Measurements from ENCODE around the gene CERS3. TPM values are rescaled to one million over a fixed set of nuclear protein-coding genes. Genes with fewer than 3 reads are reported as not detected.

The CERS3 gene
- total and polyA plus RNA-seq, 2 donors (not counting 1 experiment from before 2014, with no cell fraction given), result 0.12 to 0.34 TPM

DNA sequence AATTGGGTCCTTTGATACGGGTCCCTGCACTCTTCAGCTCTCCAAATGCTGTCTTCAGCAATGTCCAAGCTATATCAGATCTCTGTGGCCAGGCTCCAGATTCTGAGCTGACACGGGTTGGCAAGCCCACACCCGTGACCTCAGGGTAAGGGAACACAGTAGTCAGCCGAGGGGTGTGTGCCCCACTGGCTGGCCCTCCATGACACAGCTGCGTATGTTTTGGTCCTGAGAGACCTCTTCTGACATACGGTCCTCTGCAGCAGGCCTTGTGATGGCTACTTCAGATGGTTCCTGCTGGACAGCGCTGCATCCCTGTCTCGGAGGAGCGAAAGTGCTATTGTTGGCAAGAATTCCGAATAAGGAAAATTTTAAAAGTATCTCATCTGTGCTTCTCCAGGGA, 101.8 kb downstream of the CERS3 start:
- TF ChIP-seq EZH2 (IDR thresholded peaks at IDR 0.05; ENCODE audit: borderline replicate concordance, insufficient read depth, low read depth, low read length, poor library complexity, severe bottlenecking), result no peak
- TF ChIP-seq, protein P1, sequence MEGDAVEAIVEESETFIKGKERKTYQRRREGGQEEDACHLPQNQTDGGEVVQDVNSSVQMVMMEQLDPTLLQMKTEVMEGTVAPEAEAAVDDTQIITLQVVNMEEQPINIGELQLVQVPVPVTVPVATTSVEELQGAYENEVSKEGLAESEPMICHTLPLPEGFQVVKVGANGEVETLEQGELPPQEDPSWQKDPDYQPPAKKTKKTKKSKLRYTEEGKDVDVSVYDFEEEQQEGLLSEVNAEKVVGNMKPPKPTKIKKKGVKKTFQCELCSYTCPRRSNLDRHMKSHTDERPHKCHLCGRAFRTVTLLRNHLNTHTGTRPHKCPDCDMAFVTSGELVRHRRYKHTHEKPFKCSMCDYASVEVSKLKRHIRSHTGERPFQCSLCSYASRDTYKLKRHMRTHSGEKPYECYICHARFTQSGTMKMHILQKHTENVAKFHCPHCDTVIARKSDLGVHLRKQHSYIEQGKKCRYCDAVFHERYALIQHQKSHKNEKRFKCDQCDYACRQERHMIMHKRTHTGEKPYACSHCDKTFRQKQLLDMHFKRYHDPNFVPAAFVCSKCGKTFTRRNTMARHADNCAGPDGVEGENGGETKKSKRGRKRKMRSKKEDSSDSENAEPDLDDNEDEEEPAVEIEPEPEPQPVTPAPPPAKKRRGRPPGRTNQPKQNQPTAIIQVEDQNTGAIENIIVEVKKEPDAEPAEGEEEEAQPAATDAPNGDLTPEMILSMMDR (IDR thresholded peaks at IDR 0.05), result no peak
- H3K4me3 Mint-ChIP-seq, result no peak overlapping the region
- ATAC-seq (ENCODE audit: low read depth) (no peak), DNase-seq (no peak)
- H3K9me3 Mint-ChIP-seq (ENCODE audit: insufficient read depth), result peaks cover 13% of the 10 kb centered on the region
- H3K27me3 ChIP-seq (replicated peaks in 1 of 4; ENCODE audit: control extremely low read depth in 1 of 4, control insufficient read depth in 3 of 4, insufficient read depth in 4 of 4, low read length in 3 of 4), result no peaks in the 10 kb centered on the region
- no peak overlapping the region for H3K4me2 ChIP-seq (replicated peaks; ENCODE audit: low read depth, low read length, poor library complexity, severe bottlenecking)
- ChIA-PET CTCF (no interaction called here), POLR2A (no interaction called here)
- no peaks in the 10 kb centered on the region for H3K4me1 Mint-ChIP-seq
- no peaks in the 10 kb centered on the region for H3K36me3 ChIP-seq (replicated peaks in 1 of 2; ENCODE audit: control extremely low read depth in 1 of 2, control insufficient read depth in 1 of 2, extremely low read depth in 1 of 2, insufficient read depth in 2 of 2, low read length in 1 of 2)
- peaks cover 0 to 18% (median 7%) of the 10 kb centered on the region in 3 donors for H3K9me3 ChIP-seq (ENCODE audit: control extremely low read depth in 1 of 3, control insufficient read depth in 2 of 3, insufficient read depth in 1 of 3, low read length in 2 of 3)
- H3K27ac ChIP-seq (ENCODE audit: low read length in 2 of 2), result no peak overlapping the region
- H3K4me3 ChIP-seq (ENCODE audit: control extremely low read depth in 1 of 5, extremely low read depth in 1 of 5, insufficient read depth in 1 of 5, low read depth in 2 of 5, low read length in 4 of 5), result no peak overlapping the region
- no peaks in the 10 kb centered on the region for H3K79me2 ChIP-seq (ENCODE audit: control insufficient read depth, insufficient read depth, low read length)
- no peaks in the 10 kb centered on the region for H3K4me1 ChIP-seq (ENCODE audit: control insufficient read depth in 2 of 2, insufficient read depth in 2 of 2, low read length in 2 of 2)
- intact Hi-C loops (cut with micrococcal nuclease), result no loop called here
- H3K27me3 Mint-ChIP-seq, result peaks cover 3% of the 10 kb centered on the region
- no peak overlapping the region for H2AFZ ChIP-seq (ENCODE audit: insufficient read depth, low read depth, low read length, poor library complexity, severe bottlenecking)
- 93% methylated on average over 7 of the region's 10 CpGs for WGBS (ENCODE audit: insufficient coverage)
- H4K20me1 ChIP-seq (ENCODE audit: control insufficient read depth, insufficient read depth, low read length, poor library complexity, severe bottlenecking), result no peaks in the 10 kb centered on the region
- no peak overlapping the region for H3K27ac Mint-ChIP-seq
- H3K9ac ChIP-seq (ENCODE audit: low read length), result no peak overlapping the region

- no CpG with 5 or more reads among the region's 1 CpG for WGBS (ENCODE audit: insufficient coverage)
- Histone ChIP-seq H4K20me1 (ENCODE audit: control insufficient read depth, insufficient read depth, low read length, poor library complexity, severe bottlenecking) (no peaks in the 10 kb centered on the region), H3K79me2 (ENCODE audit: control insufficient read depth, insufficient read depth, low read length) (no peaks in the 10 kb centered on the region), H2AFZ (ENCODE audit: insufficient read depth, low read depth, low read length, poor library complexity, severe bottlenecking) (no peak overlapping the region), H3K27ac (ENCODE audit: low read length in 2 of 2) (no peak overlapping the region), H3K9me3 (ENCODE audit: control extremely low read depth in 1 of 3, control insufficient read depth in 2 of 3, insufficient read depth in 1 of 3, low read length in 2 of 3) (peaks cover 0 to 4% (median 0%) of the 10 kb centered on the region in 3 donors), H3K4me1 (ENCODE audit: control insufficient read depth in 2 of 2, insufficient read depth in 2 of 2, low read length in 2 of 2) (no peaks in the 10 kb centered on the region), H3K27me3 (replicated peaks in 1 of 4; ENCODE audit: control extremely low read depth in 1 of 4, control insufficient read depth in 3 of 4, insufficient read depth in 4 of 4, low read length in 3 of 4) (no peaks in the 10 kb centered on the region), H3K4me3 (ENCODE audit: control extremely low read depth in 1 of 5, extremely low read depth in 1 of 5, insufficient read depth in 1 of 5, low read depth in 2 of 5, low read length in 4 of 5) (no peak overlapping the region), H3K36me3 (replicated peaks in 1 of 2; ENCODE audit: control extremely low read depth in 1 of 2, control insufficient read depth in 1 of 2, extremely low read depth in 1 of 2, insufficient read depth in 2 of 2, low read length in 1 of 2) (no peaks in the 10 kb centered on the region), H3K4me2 (replicated peaks; ENCODE audit: low read depth, low read length, poor library complexity, severe bottlenecking) (no peak overlapping the region), H3K9ac (ENCODE audit: low read length) (no peak overlapping the region)
- DNase-seq, result no peak
- Mint-ChIP-seq H3K4me1 (no peaks in the 10 kb centered on the region), H3K9me3 (ENCODE audit: insufficient read depth) (peaks cover 6% of the 10 kb centered on the region), H3K27me3 (peaks cover 12% of the 10 kb centered on the region), H3K27ac (no peak overlapping the region), H3K4me3 (no peak overlapping the region)
- ChIA-PET POLR2A (no interaction called here), CTCF (no interaction called here)
- intact Hi-C loops (cut with micrococcal nuclease), result no loop called here
- no peak for ATAC-seq (ENCODE audit: low read depth)
- TF ChIP-seq, protein P1 (IDR thresholded peaks at IDR 0.05), result no peak
- TF ChIP-seq EZH2 (IDR thresholded peaks at IDR 0.05; ENCODE audit: borderline replicate concordance, insufficient read depth, low read depth, low read length, poor library complexity, severe bottlenecking), result no peak
These were observed 123.6 kb downstream of the CERS3 start for GRCh38 chr15:100405179-100405578.
